ENCODE results near the gene IL4R.

DNA sequence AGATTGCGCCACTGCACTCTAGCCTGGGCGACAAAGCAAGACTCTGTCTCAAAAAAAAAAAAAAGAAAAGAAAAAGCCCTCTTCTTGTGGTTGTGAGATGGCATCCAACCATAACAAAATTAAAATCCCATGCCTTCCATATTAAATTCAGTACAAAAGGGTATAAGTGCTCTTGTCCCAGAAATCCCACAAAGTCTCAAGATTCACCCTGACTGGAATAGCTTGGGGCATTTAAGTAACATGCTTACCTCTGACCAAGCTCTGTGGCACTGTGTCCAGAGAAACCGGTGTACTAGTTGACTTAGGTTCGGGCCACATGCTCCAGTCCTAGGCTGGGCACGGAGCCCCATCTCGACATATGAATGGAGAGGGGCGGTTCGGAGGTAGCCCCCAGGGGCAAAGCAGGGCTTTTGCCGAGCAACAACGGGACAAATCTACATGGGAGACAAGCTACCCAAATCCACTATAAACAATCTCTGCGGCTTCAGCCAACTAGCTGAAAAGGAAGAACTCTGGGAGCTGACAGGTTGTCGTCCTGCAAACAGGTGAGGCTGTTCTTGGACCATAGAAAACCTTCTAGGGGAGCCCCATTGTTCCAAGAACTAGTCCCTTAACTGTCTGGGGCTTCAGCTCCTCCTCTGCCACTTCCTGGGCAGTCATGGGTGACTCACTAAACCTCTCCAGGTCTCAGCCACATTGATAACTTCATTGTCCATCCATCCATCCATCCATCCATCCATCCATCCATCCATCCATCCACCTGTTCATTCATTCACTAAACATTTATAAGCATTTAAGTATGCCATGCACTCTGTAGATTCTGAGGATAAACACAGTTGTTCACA is 10.3 kb upstream of the IL4R start:
- TF ChIP-seq EZH2 (IDR thresholded peaks at IDR 0.05; ENCODE audit: low read depth, low read length, severe bottlenecking) (no peak), JUND (IDR thresholded peaks at IDR 0.05; ENCODE audit: low read length) (no peak)
- TF ChIP-seq, protein P1, sequence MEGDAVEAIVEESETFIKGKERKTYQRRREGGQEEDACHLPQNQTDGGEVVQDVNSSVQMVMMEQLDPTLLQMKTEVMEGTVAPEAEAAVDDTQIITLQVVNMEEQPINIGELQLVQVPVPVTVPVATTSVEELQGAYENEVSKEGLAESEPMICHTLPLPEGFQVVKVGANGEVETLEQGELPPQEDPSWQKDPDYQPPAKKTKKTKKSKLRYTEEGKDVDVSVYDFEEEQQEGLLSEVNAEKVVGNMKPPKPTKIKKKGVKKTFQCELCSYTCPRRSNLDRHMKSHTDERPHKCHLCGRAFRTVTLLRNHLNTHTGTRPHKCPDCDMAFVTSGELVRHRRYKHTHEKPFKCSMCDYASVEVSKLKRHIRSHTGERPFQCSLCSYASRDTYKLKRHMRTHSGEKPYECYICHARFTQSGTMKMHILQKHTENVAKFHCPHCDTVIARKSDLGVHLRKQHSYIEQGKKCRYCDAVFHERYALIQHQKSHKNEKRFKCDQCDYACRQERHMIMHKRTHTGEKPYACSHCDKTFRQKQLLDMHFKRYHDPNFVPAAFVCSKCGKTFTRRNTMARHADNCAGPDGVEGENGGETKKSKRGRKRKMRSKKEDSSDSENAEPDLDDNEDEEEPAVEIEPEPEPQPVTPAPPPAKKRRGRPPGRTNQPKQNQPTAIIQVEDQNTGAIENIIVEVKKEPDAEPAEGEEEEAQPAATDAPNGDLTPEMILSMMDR (IDR thresholded peaks at IDR 0.05; ENCODE audit: control extremely low read depth in 1 of 3, insufficient read depth in 1 of 3, low read depth in 1 of 3, low read length in 3 of 3), result no peak

Measured in H1 (cell line).